HG03025 (cell line): ENCODE data around the gene IL1RL1.

ENCODE experiments used
- ATAC-seq: cut with Tn5 transposase; IDR thresholded peaks from one replicate; pipeline ENCODE4 v1.9.1; 2021; ENCODE audit warnings: mild to moderate bottlenecking, moderate library complexity; ENCODE audit not compliant: unreplicated experiment, low FRiP score

IL1RL1 gene

GRCh38 chr2:102365763-102366162 lies 54.4 kb downstream of the IL1RL1 start:
- no peak for ATAC-seq

- peak; percentile 50 for ATAC-seq
Observed at GRCh38 chr2:102366406-102367112, 55.2 kb downstream of the IL1RL1 start.

GRCh38 chr2:102367331-102367971 lies 56.1 kb downstream of the IL1RL1 start:
- peak; percentile 55 for ATAC-seq

GRCh38 chr2:102368461-102369109 lies 57.2 kb downstream of the IL1RL1 start:
- ATAC-seq = no peak

GRCh38 chr2:102369866-102370265 lies 58.5 kb downstream of the IL1RL1 start:
- no peak for ATAC-seq

- ATAC-seq = no peak
Observed at GRCh38 chr2:102376052-102376591, 64.8 kb downstream of the IL1RL1 start.

GRCh38 chr2:102383722-102384121 lies 72.4 kb downstream of the IL1RL1 start:
- no peak for ATAC-seq

GRCh38 chr2:102385522-102385921 lies 74.2 kb downstream of the IL1RL1 start:
- ATAC-seq = no peak

- no peak for ATAC-seq
Observed at GRCh38 chr2:102386004-102386403, 74.6 kb downstream of the IL1RL1 start.

GRCh38 chr2:102386867-102387541 lies 75.6 kb downstream of the IL1RL1 start:
- ATAC-seq = no peak

- no peak for ATAC-seq
Observed at GRCh38 chr2:102387763-102388546, 76.6 kb downstream of the IL1RL1 start.

GRCh38 chr2:102391565-102391964 lies 80.2 kb downstream of the IL1RL1 start:
- ATAC-seq = no peak

GRCh38 chr2:102392096-102392495 lies 80.7 kb downstream of the IL1RL1 start:
- no peak for ATAC-seq

GRCh38 chr2:102392942-102393341 lies 81.6 kb downstream of the IL1RL1 start:
- ATAC-seq = no peak

- ATAC-seq = no peak
Observed at GRCh38 chr2:102396012-102396411, 84.6 kb downstream of the IL1RL1 start.

- ATAC-seq = no peak
Observed at GRCh38 chr2:102397209-102397608, 85.8 kb downstream of the IL1RL1 start.

GRCh38 chr2:102399499-102400141 lies 88.3 kb downstream of the IL1RL1 start:
- no peak for ATAC-seq

GRCh38 chr2:102401456-102401855 lies 90.1 kb downstream of the IL1RL1 start:
- ATAC-seq = no peak
